GM18951 (cell line): Measurements from ENCODE around the gene MUC6.

ENCODE experiments used
- POLR2A ChIP-seq: IDR thresholded peaks from 4 replicates; pipeline ENCODE4 v1.6.1; 2011; ENCODE audit warnings: mild to moderate bottlenecking; ENCODE audit not compliant: insufficient read length, insufficient read depth; ENCODE audit errors: extremely low read depth
- in situ Hi-C: fragments of 300-500 bp; cut with MboI; formaldehyde crosslinking; loops from one replicate; pipeline ENCODE4 v1.12.0; 2022; ENCODE audit warnings: low sequenced_read_pairs, mixed read lengths, inconsistent platforms; ENCODE audit not compliant: unreplicated experiment

The MUC6 gene

GRCh38 chr11:1036303-1036923 is at the start of gene MUC6:
MUC6 (minus strand) TSS chr11:1036718; CDS start chr11:1036655, 63 bp downstream.
- no peak for TF ChIP-seq POLR2A
- in situ Hi-C loops: loop anchor here (25.0 kb wide), 1 partner anchor 149 kb away; no protein-coding TSS in a partner anchor

GRCh38 chr11:1085440-1086170 is 49.1 kb upstream of the MUC6 start:
- no peak for TF ChIP-seq POLR2A
- in situ Hi-C loops: no loop called here

GRCh38 chr11:1084561-1085439 is 48.3 kb upstream of the MUC6 start:
- no peak for TF ChIP-seq POLR2A
- in situ Hi-C loops: no loop called here

GRCh38 chr11:1083621-1084551 is 47.4 kb upstream of the MUC6 start:
- TF ChIP-seq POLR2A: no peak
- in situ Hi-C loops: no loop called here

- no peak for TF ChIP-seq POLR2A
Observed at GRCh38 chr11:1082728-1083620, 46.5 kb upstream of the MUC6 start.

GRCh38 chr11:1082346-1082727 is 45.8 kb upstream of the MUC6 start:
- no peak for TF ChIP-seq POLR2A
- in situ Hi-C loops: no loop called here

More at GRCh38 chr11:1082728-1083620, 46.5 kb upstream of the MUC6 start:
- in situ Hi-C loops: no loop called here

- TF ChIP-seq POLR2A: no peak
- in situ Hi-C loops: no loop called here
Observed at GRCh38 chr11:1081601-1082311, 45.2 kb upstream of the MUC6 start.

- in situ Hi-C loops: no loop called here
- no peak for TF ChIP-seq POLR2A
Observed at GRCh38 chr11:1078191-1078601, 41.7 kb upstream of the MUC6 start.

- no peak for TF ChIP-seq POLR2A
- in situ Hi-C loops: no loop called here
Observed at GRCh38 chr11:1077417-1078119, 41.0 kb upstream of the MUC6 start.

- in situ Hi-C loops: no loop called here
- no peak for TF ChIP-seq POLR2A
Observed at GRCh38 chr11:1077033-1077416, 40.5 kb upstream of the MUC6 start.

- TF ChIP-seq POLR2A: no peak
- in situ Hi-C loops: no loop called here
Observed at GRCh38 chr11:1076061-1076665, 39.6 kb upstream of the MUC6 start.
